ENCODE results near the gene AAK1.

Gene AAK1

DNA sequence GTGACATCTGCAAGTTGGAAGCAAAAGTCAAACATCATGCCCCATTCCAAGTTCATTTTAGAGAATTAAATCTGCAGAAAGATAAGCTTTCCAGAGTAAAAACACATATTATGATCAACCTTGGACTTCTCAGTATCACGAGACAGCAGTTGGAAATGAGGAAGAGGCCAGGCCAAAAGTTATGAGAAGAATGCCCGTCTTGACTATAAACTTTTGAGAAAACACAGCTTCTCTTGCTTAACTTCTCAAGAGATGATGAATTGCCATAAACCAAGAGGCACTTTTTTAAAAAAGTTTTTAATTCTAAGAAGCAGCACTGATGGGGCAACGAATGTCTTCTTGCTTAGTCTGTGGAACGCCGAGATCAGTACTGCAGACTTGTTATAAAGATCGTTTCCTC lies 153.7 kb downstream of the AAK1 start:
- TF ChIP-seq CTCF (conservative IDR thresholded peaks at IDR 0.05; ENCODE audit: control insufficient read depth, insufficient read depth, low read depth, low read length): no peak
- DNase-seq (ENCODE audit: low read depth): no peak
- H3K4me3 ChIP-seq (ENCODE audit: control insufficient read depth, low read depth, low read length): no peak overlapping the region

DNA sequence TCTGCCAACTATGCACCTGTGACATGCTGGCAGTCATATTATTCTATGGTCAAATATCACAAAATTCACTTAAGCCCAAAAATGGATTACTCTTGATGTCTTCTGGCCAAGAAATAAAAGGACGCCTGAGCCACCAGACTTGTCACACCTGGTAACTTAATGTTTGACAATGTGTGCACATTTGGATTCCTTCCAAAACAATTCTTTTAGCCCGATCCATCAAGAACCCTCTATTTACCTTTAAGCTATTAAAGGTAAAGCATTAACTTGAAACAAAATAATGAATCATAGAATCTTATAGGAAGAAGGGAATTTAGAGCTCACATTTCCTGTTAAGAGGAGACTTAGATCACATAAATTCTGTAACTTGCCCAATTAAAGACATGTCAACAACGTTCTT lies 159.8 kb downstream of the AAK1 start:
- H3K4me3 ChIP-seq (ENCODE audit: control insufficient read depth, low read depth, low read length): no peak overlapping the region
- TF ChIP-seq CTCF (conservative IDR thresholded peaks at IDR 0.05; ENCODE audit: control insufficient read depth, insufficient read depth, low read depth, low read length): no peak
- DNase-seq (ENCODE audit: low read depth): no peak

DNA sequence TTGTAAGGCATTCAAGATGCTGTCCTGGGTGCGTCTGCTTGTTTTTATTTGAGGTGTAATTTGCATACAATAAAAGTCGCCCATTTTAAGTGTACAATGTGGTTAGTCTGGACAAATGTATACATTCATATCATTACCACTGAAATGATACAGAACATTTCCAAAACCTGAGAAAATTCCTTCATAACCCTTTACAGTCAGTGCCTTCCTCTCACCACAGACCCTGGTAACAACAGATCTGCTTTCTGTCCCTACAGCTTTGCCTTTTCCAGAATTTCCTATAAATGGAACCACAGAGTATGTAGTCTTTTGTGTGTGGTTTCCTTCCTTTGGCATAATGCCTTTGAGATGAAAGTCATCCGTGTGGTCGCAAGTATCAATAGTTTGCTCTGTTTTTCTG lies 160.5 kb downstream of the AAK1 start:
- DNase-seq (ENCODE audit: low read depth): no peak
- H3K4me3 ChIP-seq (ENCODE audit: control insufficient read depth, low read depth, low read length): no peak overlapping the region
- TF ChIP-seq CTCF (conservative IDR thresholded peaks at IDR 0.05; ENCODE audit: control insufficient read depth, insufficient read depth, low read depth, low read length): no peak

DNA sequence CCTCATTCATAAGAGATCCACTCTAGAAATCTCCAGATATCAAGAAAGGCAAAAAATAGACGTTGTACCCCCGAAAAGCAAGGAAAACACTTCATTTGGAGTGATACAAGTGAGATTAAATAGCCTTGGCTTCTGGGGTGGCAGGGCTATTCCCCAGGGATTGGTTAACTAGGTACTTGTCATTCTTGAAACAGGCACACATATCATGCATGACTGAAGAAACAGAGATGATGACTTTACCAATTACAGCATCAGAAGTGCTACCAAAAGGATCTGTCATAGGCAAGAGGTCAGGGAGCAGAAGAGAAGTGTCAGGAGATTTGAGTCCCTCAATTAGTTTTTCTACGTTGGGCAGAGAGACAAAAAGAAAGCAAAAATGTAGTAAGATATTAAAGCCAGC lies 161.1 kb downstream of the AAK1 start:
- H3K4me3 ChIP-seq (ENCODE audit: control insufficient read depth, low read depth, low read length): no peak overlapping the region
- TF ChIP-seq CTCF (conservative IDR thresholded peaks at IDR 0.05; ENCODE audit: control insufficient read depth, insufficient read depth, low read depth, low read length): no peak

GRCh38 chr2:69481421-69481820 lies 162.1 kb downstream of the AAK1 start:
- TF ChIP-seq CTCF (conservative IDR thresholded peaks at IDR 0.05; ENCODE audit: control insufficient read depth, insufficient read depth, low read depth, low read length): no peak
- no peak overlapping the region for H3K4me3 ChIP-seq (ENCODE audit: control insufficient read depth, low read depth, low read length)
- no peak for DNase-seq (ENCODE audit: low read depth)

More for the DNA sequence above, 161.1 kb downstream of the AAK1 start:
- no peak for DNase-seq (ENCODE audit: low read depth)

DNA sequence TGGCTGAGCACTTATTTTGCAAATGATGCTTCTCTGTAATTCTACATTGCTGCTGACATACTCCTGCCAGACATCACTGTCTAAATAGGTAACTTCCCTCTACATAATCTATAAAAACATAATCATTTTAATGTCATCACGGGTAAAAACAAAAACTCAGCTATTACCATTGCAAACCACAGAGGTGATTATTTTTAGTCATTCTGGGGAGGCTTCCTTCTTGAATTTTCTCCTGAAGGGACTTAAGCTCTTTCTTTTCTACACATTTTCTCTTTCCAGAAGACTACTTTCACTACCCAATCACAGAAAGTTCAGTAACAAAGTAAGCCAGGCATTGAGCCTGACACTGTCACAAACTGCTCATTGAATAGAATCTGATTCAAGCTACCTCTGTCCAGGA lies 165.9 kb downstream of the AAK1 start:
- DNase-seq (ENCODE audit: low read depth): no peak
- no peak overlapping the region for H3K4me3 ChIP-seq (ENCODE audit: control insufficient read depth, low read depth, low read length)
- TF ChIP-seq CTCF (conservative IDR thresholded peaks at IDR 0.05; ENCODE audit: control insufficient read depth, insufficient read depth, low read depth, low read length): no peak

- no peak for TF ChIP-seq CTCF (conservative IDR thresholded peaks at IDR 0.05; ENCODE audit: control insufficient read depth, insufficient read depth, low read depth, low read length)
- H3K4me3 ChIP-seq (ENCODE audit: control insufficient read depth, low read depth, low read length): no peak overlapping the region
- no peak for DNase-seq (ENCODE audit: low read depth)
Observed at GRCh38 chr2:69474688-69475087, 168.9 kb downstream of the AAK1 start.

Measured in fibroblast of mammary gland (primary cell).